GM18870 (cell line): ENCODE measurements around the gene GCK.
"Not testable (repeated sequence)": the region's sequence is repeated elsewhere in the genome, so short reads cannot be mapped to it uniquely, and the experiment has no call there.

Experiments used
- ATAC-seq: cut with Tn5 transposase; IDR thresholded peaks from one replicate; pipeline ENCODE4 v1.9.1; 2021; ENCODE audit warnings: moderate library complexity; ENCODE audit not compliant: unreplicated experiment

GCK gene

GRCh38 chr7:44145969-44146911 lies 43.0 kb downstream of the GCK start:
- ATAC-seq, result no peak

GRCh38 chr7:44145479-44145968 lies 43.7 kb downstream of the GCK start:
- ATAC-seq, result no peak

- no peak for ATAC-seq
Measured at GRCh38 chr7:44144968-44145478, 44.2 kb downstream of the GCK start.

- ATAC-seq, result no peak
Measured at GRCh38 chr7:44144426-44144967, 44.7 kb downstream of the GCK start.

- no peak for ATAC-seq
Measured at GRCh38 chr7:44143646-44144250, 45.5 kb downstream of the GCK start.

- ATAC-seq, result no peak
Measured at GRCh38 chr7:44142028-44142427, 47.2 kb downstream of the GCK start.

GRCh38 chr7:44141221-44141850 lies 47.9 kb downstream of the GCK start, which contains the start of gene MYL7:
Gene MYL7 (minus strand): TSS chr7:44141332. CDS start chr7:44141305, 27 bp downstream.
- no peak for ATAC-seq

GRCh38 chr7:44140341-44140740 lies 48.9 kb downstream of the GCK start:
- no peak for ATAC-seq

- no peak for ATAC-seq
Measured at GRCh38 chr7:44139311-44140010, 49.8 kb downstream of the GCK start.

GRCh38 chr7:44138698-44139097 lies 50.5 kb downstream of the GCK start:
- ATAC-seq, result no peak

- ATAC-seq, result no peak
Measured at GRCh38 chr7:44136731-44137130, 52.5 kb downstream of the GCK start.

GRCh38 chr7:44134943-44135628 lies 54.2 kb downstream of the GCK start:
- no peak for ATAC-seq

- no peak for ATAC-seq
Measured at GRCh38 chr7:44133295-44133694, 55.9 kb downstream of the GCK start.

GRCh38 chr7:44132039-44132438 lies 57.2 kb downstream of the GCK start:
- no peak for ATAC-seq

GRCh38 chr7:44131173-44132029 lies 57.8 kb downstream of the GCK start:
- ATAC-seq, result no peak

- ATAC-seq, result no peak
Measured at GRCh38 chr7:44128721-44129582, 60.3 kb downstream of the GCK start.

- no peak for ATAC-seq
Measured at GRCh38 chr7:44127161-44127560, 62.1 kb downstream of the GCK start.

GRCh38 chr7:44126574-44126973 lies 62.7 kb downstream of the GCK start:
- not testable (repeated sequence) for ATAC-seq
